SK-N-SH (cell line): ENCODE measurements around the gene ARHGAP23.

Experiments
- CTCF ChIP-seq: fragments of 200-600 bp; sonication (generic); IDR thresholded peaks from 2 replicates; pipeline ENCODE4 v1.6.1; 2017; ENCODE audit warnings: antibody characterized with exemption, mild to moderate bottlenecking, moderate library complexity
- EP300 ChIP-seq, 2 experiments: IDR thresholded peaks; 2 replicates each; pipeline versions ENCODE4 v1.4.0 to v1.6.1; 2012; ENCODE audit warnings: borderline replicate concordance in 1 of 2, low read depth in 1 of 2, low read length in 1 of 2
- FOXJ3 ChIP-seq: sonication (generic); formaldehyde crosslinking; IDR thresholded peaks from 2 replicates; pipeline ENCODE4 v1.5.1; 2020; ENCODE audit warnings: mild to moderate bottlenecking, missing genetic modification reagents
- GABPA ChIP-seq: IDR thresholded peaks from 2 replicates; pipeline ENCODE4 v1.4.0; 2012; ENCODE audit warnings: low read depth, mild to moderate bottlenecking
- POLR2AphosphoS5 ChIP-seq: IDR thresholded peaks from 2 replicates; pipeline ENCODE4 v1.6.1; 2012; ENCODE audit warnings: low read depth, low read length
- RFX5 ChIP-seq: IDR thresholded peaks from 2 replicates; pipeline ENCODE4 v1.6.1; 2012; ENCODE audit warnings: mild to moderate bottlenecking, improper control_type of control experiment, low read length
- SMC3 ChIP-seq: IDR thresholded peaks from 2 replicates; pipeline ENCODE4 v1.6.1; 2012; ENCODE audit warnings: low read depth, low read length, improper control_type of control experiment
- TCF12 ChIP-seq: IDR thresholded peaks from 2 replicates; pipeline ENCODE4 v1.4.0; 2012
- USF1 ChIP-seq: IDR thresholded peaks from 2 replicates; pipeline ENCODE4 v1.4.0; 2012; ENCODE audit warnings: low read depth, borderline replicate concordance

GRCh38 chr17:38543403-38544174 lies 115.3 kb downstream of the ARHGAP23 start:
- no peak for TF ChIP-seq CTCF
- TF ChIP-seq FOXJ3 (CRISPR knock-in tag): no peak
- no peak for TF ChIP-seq GABPA
- no peak for TF ChIP-seq POLR2AphosphoS5
- no peak for TF ChIP-seq EP300 (IDR thresholded peaks at IDR 0.05; ENCODE audit: borderline replicate concordance in 1 of 2, low read depth in 1 of 2, low read length in 1 of 2)
- no peak for TF ChIP-seq TCF12
- TF ChIP-seq SMC3: no peak
- TF ChIP-seq USF1: no peak
- no peak for TF ChIP-seq RFX5
